HG02981 (cell line): ENCODE measurements around the gene C9orf57.
"Not testable (repeated sequence)": the region's sequence is repeated elsewhere in the genome, so short reads cannot be mapped to it uniquely, and the experiment has no call there.

Experiments
- ATAC-seq: cut with Tn5 transposase; IDR thresholded peaks from one replicate; pipeline ENCODE4 v1.9.1; 2021; ENCODE audit warnings: mild to moderate bottlenecking, moderate library complexity; ENCODE audit not compliant: unreplicated experiment

The C9orf57 gene

GRCh38 chr9:72060513-72060912 lies at the start of gene C9orf57:
Gene C9orf57, minus strand, starts transcription at chr9:72060613. Its CDS starts 1,282 bp downstream, at chr9:72059331.
- no peak for ATAC-seq

DNA sequence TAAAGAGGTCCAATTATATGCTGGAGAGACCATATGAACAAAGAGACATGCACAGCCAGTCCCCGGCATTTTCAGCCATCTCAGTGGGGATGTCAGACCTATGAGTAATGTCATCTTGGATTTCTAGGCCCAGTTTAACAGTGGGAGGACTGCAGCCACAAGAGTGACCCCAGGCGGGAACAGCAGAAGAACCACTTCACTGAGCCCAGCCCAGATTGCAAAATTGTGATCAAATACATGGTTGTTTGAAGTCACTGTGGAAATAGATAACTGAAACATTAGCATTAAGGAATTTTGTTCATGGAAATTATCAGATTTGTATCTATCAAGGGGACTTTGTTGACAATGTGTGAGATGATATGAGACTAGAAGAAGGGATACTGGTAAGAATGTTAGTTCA lies 42.1 kb upstream of the C9orf57 start:
- no peak for ATAC-seq

- not testable (repeated sequence) for ATAC-seq
Observed at GRCh38 chr9:72095520-72095919, 35.1 kb upstream of the C9orf57 start.

DNA sequence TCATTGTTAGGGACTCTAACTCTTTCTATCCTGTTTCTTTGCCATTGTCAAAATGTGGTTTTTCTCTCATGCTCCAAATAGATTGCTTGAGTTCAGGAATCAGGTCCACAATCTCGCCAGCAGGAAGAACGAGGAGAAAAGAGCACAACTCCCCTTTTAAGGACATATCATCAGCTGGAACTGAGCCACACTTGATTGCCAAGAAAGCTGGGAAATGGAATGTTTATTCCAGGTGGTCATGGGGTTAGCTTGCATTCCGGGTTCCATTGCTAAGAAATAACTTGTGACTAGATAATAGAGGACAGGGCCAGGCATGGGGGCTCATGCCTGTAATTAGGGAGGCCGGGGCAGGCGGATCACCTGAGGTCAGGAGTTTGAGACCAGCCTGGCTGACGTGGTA lies 32.4 kb upstream of the C9orf57 start:
- ATAC-seq: no peak

- ATAC-seq: no peak
Observed at GRCh38 chr9:72089451-72090130, 29.2 kb upstream of the C9orf57 start.

GRCh38 chr9:72082536-72082935 lies 22.1 kb upstream of the C9orf57 start:
- no peak for ATAC-seq

DNA sequence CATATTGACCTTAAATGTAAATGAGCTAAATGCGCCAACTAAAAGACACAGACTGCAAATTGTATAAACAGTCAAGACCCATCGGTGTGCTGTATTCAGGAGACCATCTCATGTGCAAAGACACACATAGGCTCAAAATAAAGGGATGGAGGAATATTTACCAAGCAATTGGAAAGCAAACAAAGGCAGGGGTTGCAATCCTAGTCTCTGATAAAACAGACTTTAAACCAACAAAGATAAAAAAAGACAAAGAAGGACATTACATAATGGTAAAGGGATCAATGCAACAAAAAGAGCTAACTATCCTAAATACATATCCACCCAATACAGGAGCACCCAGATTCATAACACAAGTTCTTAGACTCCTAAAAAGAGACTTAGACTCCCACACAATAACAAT lies 14.3 kb upstream of the C9orf57 start:
- not testable (repeated sequence) for ATAC-seq

DNA sequence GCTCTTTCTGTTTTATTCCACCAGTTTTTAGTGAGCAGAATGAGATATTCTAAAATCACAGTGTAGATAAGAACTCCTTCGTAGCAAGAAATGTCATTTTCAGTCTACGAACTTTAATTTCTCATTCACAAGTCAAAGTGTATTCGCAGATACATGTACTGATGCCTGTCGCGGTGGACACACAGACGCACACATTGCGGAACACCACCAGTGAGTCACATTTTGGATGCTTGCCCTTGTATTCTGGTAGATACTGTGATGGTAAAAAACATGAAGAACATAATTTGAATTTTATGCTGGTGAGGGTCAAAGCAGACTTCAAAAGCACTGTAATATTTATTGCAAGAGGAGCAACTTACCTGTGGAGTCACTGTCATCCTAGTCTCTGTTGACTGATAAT lies 4.7 kb upstream of the C9orf57 start:
- ATAC-seq: no peak

DNA sequence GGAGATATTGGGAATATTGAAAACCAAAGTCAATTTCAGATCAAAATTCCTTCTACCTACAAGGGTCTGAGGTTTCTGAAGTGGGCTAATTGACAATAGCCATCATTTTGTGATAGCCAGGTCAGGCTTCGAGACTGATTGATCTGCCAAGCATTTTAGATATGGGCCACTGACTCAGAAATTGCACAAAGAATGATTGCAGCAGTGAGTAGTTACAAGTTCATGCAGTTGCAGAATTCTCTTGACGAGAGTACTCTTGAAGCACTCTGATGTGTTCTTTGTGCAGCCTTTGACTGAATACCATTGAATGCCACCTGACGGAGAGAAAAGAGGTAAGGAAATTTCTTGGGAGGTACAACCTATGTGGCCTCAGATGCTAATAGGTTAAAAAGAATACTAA lies 8.3 kb downstream of the C9orf57 start:
- ATAC-seq: no peak

- no peak for ATAC-seq
Observed at GRCh38 chr9:72048850-72049249, 11.6 kb downstream of the C9orf57 start.

DNA sequence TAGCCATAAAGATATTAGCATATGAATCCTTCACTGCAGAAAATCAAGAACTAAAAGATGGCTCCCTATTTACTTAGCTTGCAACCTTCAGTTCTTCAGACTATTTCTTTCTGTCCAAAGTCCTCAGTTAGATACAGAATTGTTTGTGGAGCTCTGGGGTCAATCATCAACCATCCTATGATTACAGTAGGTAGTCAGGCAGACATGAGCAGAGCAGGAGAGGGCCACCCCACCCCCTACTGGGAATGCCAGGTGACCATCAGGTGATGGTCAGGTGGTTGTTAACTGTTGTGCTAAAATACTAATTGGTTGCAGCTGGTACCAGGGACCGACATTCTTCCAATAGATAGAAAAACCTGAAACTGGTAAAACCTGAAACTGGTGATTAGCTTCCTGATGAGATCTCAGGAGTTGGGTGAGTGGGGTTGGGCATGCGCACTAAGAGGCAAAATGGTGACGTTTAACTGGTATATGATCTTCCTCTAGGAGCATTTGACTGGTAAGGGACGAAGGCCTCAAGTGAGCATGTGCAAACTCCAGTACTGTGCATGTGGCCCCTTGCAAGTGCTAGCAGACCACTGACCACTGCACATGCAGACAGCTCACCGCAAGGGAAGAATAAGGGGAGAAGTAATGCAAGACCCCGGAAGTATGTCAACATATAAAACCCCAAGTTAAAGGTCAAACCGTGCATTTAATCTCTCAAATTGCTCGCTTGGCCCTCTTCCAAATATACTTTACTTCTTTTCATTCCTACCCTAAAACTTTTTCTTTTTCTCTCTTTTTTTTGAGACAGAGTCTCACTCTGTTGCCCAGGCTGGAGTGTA lies 13.6 kb downstream of the C9orf57 start:
- ATAC-seq: no peak

- ATAC-seq: no peak
Observed at GRCh38 chr9:72044095-72044494, 16.3 kb downstream of the C9orf57 start.

- ATAC-seq: no peak
Observed at GRCh38 chr9:72043576-72043975, 16.8 kb downstream of the C9orf57 start.

GRCh38 chr9:72042928-72043327 lies 17.5 kb downstream of the C9orf57 start:
- no peak for ATAC-seq

DNA sequence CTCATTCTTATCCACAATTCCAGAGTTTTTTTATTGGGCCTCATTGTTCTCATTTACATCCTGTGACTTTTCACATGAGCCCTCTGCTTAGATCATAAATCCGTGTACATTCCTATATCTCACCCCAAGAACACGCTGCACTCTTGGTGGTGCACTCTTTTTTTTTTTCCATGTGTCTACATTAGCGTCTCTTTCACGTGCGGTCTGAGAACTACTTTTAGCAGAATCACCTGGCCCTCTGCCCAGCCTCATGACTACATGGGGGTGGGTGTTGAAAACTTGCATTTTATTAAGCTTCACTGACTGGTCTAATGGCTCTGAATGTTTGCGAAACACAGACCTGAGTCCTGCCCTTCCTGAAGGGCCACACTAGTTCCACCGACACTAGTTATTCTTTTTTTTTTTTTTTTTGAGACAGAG lies 18.6 kb downstream of the C9orf57 start:
- ATAC-seq: no peak

DNA sequence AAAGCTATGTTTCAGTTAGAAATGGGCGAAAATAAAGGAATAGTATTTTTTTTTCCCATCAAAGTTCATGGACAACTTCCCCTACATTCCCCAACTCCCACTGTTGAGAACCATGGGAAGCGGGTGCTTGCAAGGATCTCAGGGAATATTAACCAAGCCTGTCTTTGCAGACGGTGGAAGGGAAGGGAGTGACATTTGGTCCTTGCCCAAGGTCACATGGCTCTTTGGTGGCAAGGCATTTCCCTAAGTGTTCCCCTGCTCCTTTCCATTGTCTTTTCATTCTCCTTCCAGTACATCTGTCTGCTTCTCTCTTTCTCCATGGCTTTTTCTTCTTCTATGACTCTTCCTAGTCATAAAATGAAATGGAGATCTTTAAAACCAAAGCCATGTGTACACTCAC lies 19.0 kb downstream of the C9orf57 start:
- ATAC-seq: no peak

GRCh38 chr9:72039532-72039931 lies 20.9 kb downstream of the C9orf57 start:
- ATAC-seq: no peak

- peak; percentile 59 for ATAC-seq
Observed at GRCh38 chr9:72038890-72039410, 21.5 kb downstream of the C9orf57 start.

DNA sequence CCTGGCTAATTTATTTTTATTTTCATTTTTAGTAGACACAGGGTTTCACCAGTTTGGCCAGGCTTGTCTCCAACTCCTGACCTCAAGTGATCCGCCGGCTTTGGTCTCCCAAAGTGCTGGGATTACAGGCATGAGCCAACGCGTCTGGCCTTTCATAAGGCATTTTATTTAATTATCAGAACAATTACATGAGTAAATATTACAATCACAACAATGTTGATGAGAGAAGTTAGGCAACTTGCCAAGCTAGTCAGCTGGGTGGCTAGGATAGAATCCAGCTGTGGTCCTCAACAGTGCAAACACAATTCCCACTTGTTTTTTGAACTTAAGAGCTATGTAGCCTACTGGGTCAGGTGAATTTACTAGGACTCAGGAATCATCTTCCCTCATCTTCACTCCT lies 22.0 kb downstream of the C9orf57 start:
- no peak for ATAC-seq

DNA sequence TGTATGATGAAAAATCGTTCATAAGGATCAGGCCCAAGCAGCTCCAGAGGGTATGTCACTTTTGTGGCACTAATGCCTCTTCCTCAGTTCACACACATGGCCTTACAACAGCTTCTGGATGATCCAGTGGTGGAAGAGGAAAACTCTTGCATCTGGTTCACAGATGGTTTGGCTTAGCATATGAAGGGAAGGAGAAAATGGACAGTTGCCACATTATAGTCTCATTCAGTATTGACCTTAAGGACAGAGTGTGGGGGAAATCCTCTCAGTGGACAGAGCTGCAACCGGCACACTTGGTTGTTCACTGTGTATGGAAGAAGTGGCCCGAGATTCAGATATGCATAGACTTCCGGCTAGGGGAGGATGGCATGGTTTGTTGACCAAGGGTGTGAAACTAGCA lies 22.8 kb downstream of the C9orf57 start:
- ATAC-seq: no peak

- no peak for ATAC-seq
Observed at GRCh38 chr9:72030767-72031166, 29.6 kb downstream of the C9orf57 start.

GRCh38 chr9:72029986-72030385 lies 30.4 kb downstream of the C9orf57 start:
- ATAC-seq: no peak
